Keratinocyte (primary cell): ENCODE measurements around the gene NFIC. TPM values are rescaled to one million over a fixed set of nuclear protein-coding genes. Genes with fewer than 3 reads are reported as not detected.

Source experiments
- DNase-seq: peaks from one replicate; pipeline ENCODE4 v3.0.0-alpha.2; 2011; ENCODE audit warnings: low read depth, missing footprints, low spot score
- FAIRE-seq: peaks from 2 replicates; lab custom pipeline; 2011; peaks lifted over from hg19 to GRCh38; lab: Jason Lieb, UNC
- H2AFZ ChIP-seq: 2 replicates; pipeline ENCODE4 v1.6.0; 2012; ENCODE audit warnings: low read length, control low read depth, inconsistent platforms; ENCODE audit not compliant: control insufficient read depth
- H3K27ac ChIP-seq: 2 replicates; pipeline ENCODE4 v1.5.1; 2011; ENCODE audit warnings: low read length; ENCODE audit not compliant: control insufficient read depth, insufficient read depth
- H3K27me3 ChIP-seq: 3 replicates; pipeline ENCODE4 v1.6.0; 2011; ENCODE audit warnings: low read length; ENCODE audit not compliant: control insufficient read depth, insufficient read depth; ENCODE audit errors: extremely low read depth
- H3K36me3 ChIP-seq, 2 experiments: 2 replicates in 1 of 2; 3 replicates in 1 of 2; pipeline ENCODE4 v1.5.1; 2011; ENCODE audit warnings: low read length in 2 of 2, mild to moderate bottlenecking in 1 of 2; ENCODE audit not compliant: control insufficient read depth in 2 of 2, insufficient read depth in 2 of 2; ENCODE audit errors: extremely low read depth in 1 of 2
- H3K4me1 ChIP-seq: 3 replicates; pipeline ENCODE4 v1.5.1; 2011; ENCODE audit warnings: low read length; ENCODE audit not compliant: control insufficient read depth, insufficient read depth; ENCODE audit errors: extremely low read depth
- H3K4me2 ChIP-seq: 3 replicates; pipeline ENCODE4 v1.6.0; 2011; ENCODE audit warnings: low read depth, low read length; ENCODE audit not compliant: control insufficient read depth, insufficient read depth; ENCODE audit errors: extremely low read depth
- H3K4me3 ChIP-seq, 3 experiments: fragments of 200-600 bp in 1 of 3; sonication (generic) in 1 of 3; 2 replicates in 2 of 3; 3 replicates in 1 of 3; pipeline ENCODE4 v1.5.1; 2011 to 2016; ENCODE audit warnings: low read length in 3 of 3, mild to moderate bottlenecking in 3 of 3, control low read depth in 2 of 3, inconsistent platforms in 1 of 3, low read depth in 1 of 3, mixed read lengths in 1 of 3, mixed run types in 1 of 3, moderate library complexity in 1 of 3; ENCODE audit not compliant: control insufficient read depth in 2 of 3, insufficient read depth in 2 of 3; ENCODE audit errors: extremely low read depth in 1 of 3
- H3K79me2 ChIP-seq: 2 replicates; pipeline ENCODE4 v1.6.0; 2012; ENCODE audit warnings: low read length; ENCODE audit not compliant: control insufficient read depth, insufficient read depth
- H3K9ac ChIP-seq: 3 replicates; pipeline ENCODE4 v1.6.0; 2011; ENCODE audit warnings: low read length; ENCODE audit not compliant: control insufficient read depth, insufficient read depth; ENCODE audit errors: extremely low read depth
- H3K9me1 ChIP-seq: 3 replicates; pipeline ENCODE4 v1.6.0; 2011; ENCODE audit warnings: low read length; ENCODE audit not compliant: control insufficient read depth, insufficient read depth; ENCODE audit errors: extremely low read depth
- H3K9me3 ChIP-seq: 2 replicates; pipeline ENCODE4 v1.5.1; 2012; ENCODE audit warnings: low read depth, low read length; ENCODE audit not compliant: control insufficient read depth
- H4K20me1 ChIP-seq: 3 replicates; pipeline ENCODE4 v1.6.0; 2011; ENCODE audit warnings: low read length; ENCODE audit not compliant: control insufficient read depth, insufficient read depth; ENCODE audit errors: extremely low read depth
- EZH2 ChIP-seq: IDR thresholded peaks from one replicate; pipeline ENCODE4 v1.6.1; 2012; ENCODE audit warnings: inconsistent platforms, mild to moderate bottlenecking, low read length, moderate library complexity
- dilution Hi-C: fragments of 300-500 bp; cut with MboI; formaldehyde crosslinking; loops from one replicate; pipeline ENCODE4 v1.7.0; 2020; ENCODE audit warnings: low sequenced_read_pairs; ENCODE audit not compliant: extremely low pct_ligation_motif_present
- polyA plus RNA-seq, 5 experiments: library from polyadenylated mRNA; depleted of rRNA in 3 of 5; stranded (reverse) in 3 of 5; stranded (forward) in 1 of 5; unstranded in 1 of 5; fragments of >200 nt; gene quantifications; 1 replicate in 1 of 5; 2 replicates in 3 of 5; 3 replicates in 1 of 5; pipeline versions ENCODE4 v1.2.1 to v1.2.3, GENCODE V29; 2011 to 2012; ENCODE audit warnings: missing spikeins in 2 of 5, low read depth in 1 of 5, low replicate concordance in 1 of 5
- TF ChIP-seq, protein P1 (sequence below), 3 experiments: IDR thresholded peaks in 1 of 3; conservative IDR thresholded peaks in 1 of 3; optimal IDR thresholded peaks in 1 of 3; 2 replicates in 2 of 3; 3 replicates in 1 of 3; pipeline versions ENCODE3 to v1.5.1; 2011; ENCODE audit warnings: low read length in 3 of 3, mild to moderate bottlenecking in 3 of 3, moderate library complexity in 2 of 3, control low read depth in 1 of 3, inconsistent platforms in 1 of 3; ENCODE audit not compliant: insufficient read depth in 2 of 3; ENCODE audit errors: extremely low read depth in 1 of 3

Gene NFIC
- polyA plus RNA-seq, 1 donor (not counting 4 experiments of a cell fraction or from before 2014, with no cell fraction given): 2.4 TPM

DNA sequence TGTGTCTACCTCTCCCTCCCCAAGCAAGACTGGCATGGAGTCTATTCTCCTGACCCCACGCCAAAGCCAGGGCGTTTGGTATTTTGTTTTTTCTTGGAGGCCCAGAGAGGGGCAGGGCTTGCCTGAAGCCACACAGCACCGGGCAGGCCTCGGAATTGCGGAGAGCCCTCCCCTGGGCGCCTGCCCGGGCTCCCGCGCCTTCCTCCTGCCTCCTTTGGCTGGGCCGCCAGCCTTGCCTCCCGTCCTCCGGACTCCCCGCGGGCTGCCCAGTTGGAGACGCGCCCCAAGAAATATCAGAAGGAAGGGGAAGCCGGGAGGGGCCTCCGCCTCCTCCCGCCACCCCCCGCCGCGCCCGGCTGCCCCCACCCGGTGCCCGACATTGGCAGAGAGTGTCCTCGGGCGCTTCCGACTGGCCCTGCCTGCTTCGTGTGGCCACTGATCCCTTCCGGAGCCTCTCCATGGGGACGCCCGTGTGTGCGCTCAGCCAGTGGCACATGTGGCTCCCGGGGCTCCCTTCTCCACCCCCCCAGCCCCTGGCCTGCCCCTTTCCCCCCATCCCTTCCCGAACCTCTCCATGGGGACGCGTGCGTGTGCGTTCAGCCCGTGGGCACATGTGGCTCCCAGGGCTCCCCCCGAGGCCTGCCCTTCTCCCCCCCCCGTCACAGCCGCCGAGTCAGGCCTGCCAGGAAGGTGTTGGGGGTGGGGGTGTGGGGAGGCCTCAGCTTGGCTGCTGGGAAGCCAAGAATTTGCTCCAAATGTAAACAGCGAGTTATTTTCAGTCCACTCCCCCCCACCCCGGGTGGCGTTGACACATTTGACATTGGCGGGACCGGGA, 37.3 kb downstream of the NFIC start:
- H3K9ac ChIP-seq: peak overlapping the region; percentile 82
- DNase-seq (no peak), FAIRE-seq (no peak)
- H3K27ac ChIP-seq: peak overlapping the region; percentile 60
- H3K79me2 ChIP-seq: peaks cover 52% of the 10 kb centered on the region
- peak overlapping the region; percentile 65 for H3K4me2 ChIP-seq
- dilution Hi-C loops: no loop called here
- H4K20me1 ChIP-seq: no peaks in the 10 kb centered on the region
- H3K4me3 ChIP-seq: no peak overlapping the region
- peaks cover 0 to 9% of the 10 kb centered on the region in 2 experiments for H3K36me3 ChIP-seq
- H3K9me1 ChIP-seq: no peaks in the 10 kb centered on the region
- TF ChIP-seq, protein P1, sequence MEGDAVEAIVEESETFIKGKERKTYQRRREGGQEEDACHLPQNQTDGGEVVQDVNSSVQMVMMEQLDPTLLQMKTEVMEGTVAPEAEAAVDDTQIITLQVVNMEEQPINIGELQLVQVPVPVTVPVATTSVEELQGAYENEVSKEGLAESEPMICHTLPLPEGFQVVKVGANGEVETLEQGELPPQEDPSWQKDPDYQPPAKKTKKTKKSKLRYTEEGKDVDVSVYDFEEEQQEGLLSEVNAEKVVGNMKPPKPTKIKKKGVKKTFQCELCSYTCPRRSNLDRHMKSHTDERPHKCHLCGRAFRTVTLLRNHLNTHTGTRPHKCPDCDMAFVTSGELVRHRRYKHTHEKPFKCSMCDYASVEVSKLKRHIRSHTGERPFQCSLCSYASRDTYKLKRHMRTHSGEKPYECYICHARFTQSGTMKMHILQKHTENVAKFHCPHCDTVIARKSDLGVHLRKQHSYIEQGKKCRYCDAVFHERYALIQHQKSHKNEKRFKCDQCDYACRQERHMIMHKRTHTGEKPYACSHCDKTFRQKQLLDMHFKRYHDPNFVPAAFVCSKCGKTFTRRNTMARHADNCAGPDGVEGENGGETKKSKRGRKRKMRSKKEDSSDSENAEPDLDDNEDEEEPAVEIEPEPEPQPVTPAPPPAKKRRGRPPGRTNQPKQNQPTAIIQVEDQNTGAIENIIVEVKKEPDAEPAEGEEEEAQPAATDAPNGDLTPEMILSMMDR (optimal IDR thresholded peaks at IDR 0.05 in 1 of 3, IDR thresholded peaks at IDR 0.05 in 1 of 3, conservative IDR thresholded peaks at IDR 0.05 in 1 of 3; ENCODE audit: extremely low read depth in 1 of 3, insufficient read depth in 2 of 3, low read length in 3 of 3): no peak
- TF ChIP-seq EZH2: no peak
- peaks cover 27% of the 10 kb centered on the region for H3K4me1 ChIP-seq
- no peak overlapping the region for H2AFZ ChIP-seq
- no peaks in the 10 kb centered on the region for H3K9me3 ChIP-seq
- no peaks in the 10 kb centered on the region for H3K27me3 ChIP-seq

DNA sequence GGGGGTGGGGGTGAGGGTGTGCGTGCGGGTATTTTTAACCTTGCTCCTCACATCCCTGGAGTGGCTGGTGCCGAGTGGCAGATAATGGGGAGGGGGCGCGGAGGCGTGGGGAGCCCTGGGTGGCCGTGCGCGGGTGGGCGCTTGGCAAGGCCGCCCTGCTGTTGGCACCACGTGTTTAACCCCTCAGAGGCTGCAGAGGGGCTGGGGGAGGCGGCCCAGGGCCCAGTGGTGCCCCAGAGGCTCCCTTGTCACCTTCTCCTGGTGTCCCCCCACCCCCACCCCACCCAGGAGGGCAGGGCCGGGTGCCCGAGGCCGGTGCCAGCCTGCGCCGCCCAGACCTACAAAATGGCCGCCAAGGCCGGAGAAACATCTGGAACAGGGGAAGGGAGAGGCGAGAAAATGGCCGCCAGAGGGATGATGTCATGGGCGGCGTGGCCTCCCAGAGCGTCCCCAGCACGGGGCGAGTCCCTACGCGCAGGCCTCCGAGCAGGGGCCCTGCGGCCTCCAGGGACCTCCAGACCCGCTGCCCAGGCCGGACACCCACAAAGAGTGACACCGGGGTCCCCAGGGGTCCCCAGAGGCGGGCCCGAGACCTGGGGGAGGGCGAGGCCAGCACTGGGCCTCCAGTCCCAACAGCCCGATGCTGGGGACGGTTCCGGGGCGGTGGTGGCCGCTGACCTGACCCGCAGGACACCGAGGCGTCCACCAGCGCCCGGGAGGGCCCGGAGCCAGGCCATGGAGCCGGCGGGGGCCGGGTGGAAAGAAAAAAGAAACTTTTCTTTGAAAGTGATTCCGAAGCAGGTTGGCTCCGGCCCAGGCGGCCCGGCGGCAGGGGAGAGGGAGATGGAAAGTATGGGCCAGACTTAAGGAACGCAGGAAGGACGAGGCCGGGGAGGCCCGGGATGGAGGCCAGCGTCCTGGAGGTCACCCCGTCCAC, 38.2 kb downstream of the NFIC start:
- no peak for TF ChIP-seq EZH2
- TF ChIP-seq, protein P1 (optimal IDR thresholded peaks at IDR 0.05 in 1 of 3, IDR thresholded peaks at IDR 0.05 in 1 of 3, conservative IDR thresholded peaks at IDR 0.05 in 1 of 3; ENCODE audit: extremely low read depth in 1 of 3, insufficient read depth in 2 of 3, low read length in 3 of 3): no peak
- H4K20me1 ChIP-seq: no peaks in the 10 kb centered on the region
- no peak for DNase-seq
- no peaks in the 10 kb centered on the region for H3K9me3 ChIP-seq
- peak overlapping the region; percentile 82 for H3K9ac ChIP-seq
- peak overlapping the region; percentile 44 for H2AFZ ChIP-seq
- H3K4me3 ChIP-seq: no peak overlapping the region
- H3K27ac ChIP-seq: peak overlapping the region; percentile 60
- no peaks in the 10 kb centered on the region for H3K9me1 ChIP-seq
- H3K27me3 ChIP-seq: no peaks in the 10 kb centered on the region
- peak overlapping the region; percentile 48 for H3K4me2 ChIP-seq
- H3K36me3 ChIP-seq: peaks cover 7 to 13% of the 10 kb centered on the region in 2 experiments
- dilution Hi-C loops: no loop called here
- peaks cover 23% of the 10 kb centered on the region for H3K4me1 ChIP-seq
- H3K79me2 ChIP-seq: peaks cover 52% of the 10 kb centered on the region
- FAIRE-seq: no peak
